HG02938 (cell line): ENCODE data around the gene PRKCH.
"Not testable (repeated sequence)": the region's sequence is repeated elsewhere in the genome, so short reads cannot be mapped to it uniquely, and the experiment has no call there.

Source experiments
- ATAC-seq: cut with Tn5 transposase; IDR thresholded peaks from one replicate; pipeline ENCODE4 v1.9.1; 2021; ENCODE audit warnings: mild to moderate bottlenecking, moderate library complexity; ENCODE audit not compliant: unreplicated experiment

PRKCH gene

GRCh38 chr14:61387076-61387475 lies 65.7 kb downstream of the PRKCH start:
- no peak for ATAC-seq

- peak; percentile 69 for ATAC-seq
Observed at GRCh38 chr14:61388173-61388975, 67.0 kb downstream of the PRKCH start.

GRCh38 chr14:61388976-61389576 lies 67.7 kb downstream of the PRKCH start:
- ATAC-seq: no peak

DNA sequence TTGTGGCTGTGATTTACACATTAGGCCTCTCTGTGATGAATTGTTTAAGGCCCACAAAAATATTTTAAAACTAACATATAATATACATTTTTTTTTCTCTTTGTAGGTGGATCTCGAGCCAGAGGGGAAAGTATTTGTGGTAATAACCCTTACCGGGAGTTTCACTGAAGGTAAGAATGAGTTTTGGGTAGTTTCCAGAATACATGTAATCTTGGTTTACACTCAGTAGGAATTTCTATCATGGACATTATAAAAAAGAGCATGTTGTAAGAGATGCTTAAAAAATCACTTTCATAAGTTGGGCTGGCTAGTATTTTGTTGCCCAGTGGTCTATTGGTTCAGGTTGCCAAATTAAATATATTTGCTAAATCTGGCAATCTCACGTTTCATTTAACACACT lies 69.7 kb downstream of the PRKCH start:
- ATAC-seq: no peak

DNA sequence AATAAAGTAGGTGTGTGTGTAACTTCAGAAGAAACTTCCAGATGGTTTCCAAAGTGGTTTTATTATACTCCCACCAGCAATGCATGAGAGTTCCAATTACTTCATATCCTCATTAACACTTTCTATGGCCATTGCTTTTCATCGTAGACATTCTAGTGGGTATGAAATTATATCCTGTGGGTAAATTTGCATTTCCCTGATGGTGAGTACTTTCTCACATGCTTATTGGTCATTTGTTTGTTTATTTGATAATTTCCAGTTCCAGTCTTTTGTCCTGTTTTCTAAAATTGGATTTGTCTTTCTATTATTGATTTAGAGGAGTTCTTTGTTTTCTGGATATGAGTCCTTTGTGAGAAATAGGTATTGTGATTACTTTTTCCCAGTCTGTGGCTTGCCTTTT lies 70.9 kb downstream of the PRKCH start:
- no peak for ATAC-seq

DNA sequence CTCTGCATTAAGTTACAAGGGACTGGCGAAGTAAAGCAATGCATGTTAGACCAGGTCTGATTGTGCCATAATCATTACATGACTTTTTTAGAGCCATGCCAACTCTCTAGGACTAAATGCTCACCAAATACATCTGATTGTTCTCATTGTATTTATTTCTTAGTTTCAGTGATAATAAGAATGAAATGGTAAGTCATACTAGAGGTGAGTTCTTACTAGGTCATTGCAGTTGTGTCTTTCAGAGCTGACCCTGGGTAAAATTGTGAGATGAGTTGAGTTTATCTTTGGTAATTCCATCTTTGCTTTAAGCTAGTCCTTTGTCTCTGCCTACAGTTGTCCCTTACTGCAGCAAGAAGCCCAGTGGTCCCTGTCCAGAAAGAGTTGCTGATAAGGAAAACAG lies 73.2 kb downstream of the PRKCH start:
- no peak for ATAC-seq

DNA sequence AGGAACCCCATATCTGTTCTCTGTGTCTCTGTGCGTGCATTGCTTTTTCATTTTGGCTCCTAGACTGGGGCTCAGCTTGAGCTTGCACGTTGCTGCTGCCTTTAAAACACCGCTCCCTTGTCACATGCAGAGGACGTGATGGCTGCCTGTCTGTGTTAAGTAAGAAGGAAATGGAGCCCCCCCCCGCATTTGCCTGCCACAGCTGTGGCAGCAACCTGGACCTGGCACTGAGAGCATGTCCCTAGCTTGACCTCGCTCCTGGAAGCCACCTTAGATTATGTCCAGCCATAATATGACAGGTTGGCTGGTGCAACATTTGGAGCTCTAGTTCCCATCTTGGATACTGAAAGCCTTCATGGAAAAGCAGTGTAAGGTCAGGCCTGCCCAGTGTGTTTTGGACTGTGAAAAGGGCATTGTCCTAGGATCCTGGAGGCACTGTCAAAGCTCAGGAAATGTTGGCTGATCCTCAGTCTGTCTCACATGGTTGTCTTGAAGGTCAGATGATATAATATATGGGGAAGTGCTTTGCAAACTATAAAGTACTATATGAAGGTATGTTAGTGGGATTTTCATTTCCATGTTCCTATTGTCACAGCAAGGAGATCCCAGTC lies 73.8 kb downstream of the PRKCH start:
- ATAC-seq: no peak

DNA sequence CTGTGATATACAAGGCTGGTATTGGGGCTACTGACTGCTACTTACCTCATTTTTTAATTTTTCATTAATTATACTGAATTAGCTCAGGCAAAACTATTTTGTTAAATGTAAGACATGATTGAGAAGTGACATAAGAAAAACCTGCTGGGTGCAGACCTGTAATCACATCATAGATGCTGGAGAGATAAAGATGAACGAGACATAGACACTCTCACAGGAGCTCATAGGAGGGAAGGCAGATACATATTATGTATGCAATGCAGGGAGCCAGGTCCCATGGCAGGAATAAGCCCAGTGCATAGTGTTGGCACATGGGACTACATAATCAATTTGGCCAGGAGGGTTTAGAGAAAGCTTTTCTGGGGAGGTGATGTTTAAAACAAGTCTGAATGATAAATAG lies 74.9 kb downstream of the PRKCH start:
- ATAC-seq: no peak

DNA sequence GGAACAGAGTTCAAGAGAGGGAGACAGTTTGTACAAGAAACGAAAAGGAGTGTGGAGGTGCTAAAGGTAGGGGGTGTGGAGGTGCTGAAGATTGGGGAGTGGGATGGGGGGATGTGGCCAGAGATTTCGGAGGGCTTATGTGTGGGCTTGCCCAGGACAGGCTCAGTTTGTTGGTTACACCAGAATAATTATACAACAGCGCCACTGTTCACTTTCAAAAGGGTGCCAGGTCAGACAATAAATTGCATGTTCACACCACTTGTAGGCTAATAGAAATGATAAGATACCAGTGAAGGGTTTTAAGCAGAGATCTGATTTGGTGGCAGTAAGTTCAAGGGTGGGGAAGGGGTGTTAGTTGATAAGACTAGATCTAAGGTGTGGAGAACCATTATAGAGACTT lies 75.3 kb downstream of the PRKCH start:
- no peak for ATAC-seq

DNA sequence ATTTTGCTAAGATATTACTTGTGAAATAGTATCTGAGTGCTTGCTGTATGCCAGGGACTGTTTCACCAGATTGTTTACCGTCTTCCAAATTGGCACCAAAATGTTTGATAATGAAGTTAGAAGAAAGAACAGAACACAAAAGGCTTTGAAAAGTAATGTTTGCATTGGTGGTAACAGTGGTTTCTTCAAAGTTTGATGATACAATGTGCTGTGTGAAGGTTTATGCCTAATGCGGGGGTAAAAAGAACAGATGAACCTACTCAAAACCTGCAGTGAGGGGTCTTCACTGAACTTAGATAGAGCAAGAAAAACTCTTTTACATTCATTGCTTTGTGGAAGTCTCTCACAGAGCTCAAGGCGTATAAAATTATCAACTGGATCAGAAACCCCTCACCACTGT lies 76.2 kb downstream of the PRKCH start:
- ATAC-seq: no peak

DNA sequence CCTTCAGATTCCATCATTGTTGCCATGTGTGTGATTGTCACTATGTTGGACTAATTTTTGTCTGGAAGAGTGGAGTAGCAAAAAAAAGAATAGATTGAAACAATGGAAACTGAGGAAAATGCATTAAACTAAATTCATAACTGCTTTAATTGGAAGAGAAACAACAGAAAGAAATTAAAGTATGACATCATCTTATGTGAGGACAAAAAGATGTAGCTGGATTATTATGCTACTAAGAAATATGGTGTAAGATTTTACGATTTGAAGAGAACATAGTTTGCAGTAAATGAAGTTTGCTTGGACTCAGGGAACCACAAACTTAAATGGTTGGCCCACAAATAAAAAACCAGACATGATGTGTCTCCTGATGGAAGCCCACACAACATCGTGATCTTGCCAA lies 76.8 kb downstream of the PRKCH start:
- no peak for ATAC-seq

DNA sequence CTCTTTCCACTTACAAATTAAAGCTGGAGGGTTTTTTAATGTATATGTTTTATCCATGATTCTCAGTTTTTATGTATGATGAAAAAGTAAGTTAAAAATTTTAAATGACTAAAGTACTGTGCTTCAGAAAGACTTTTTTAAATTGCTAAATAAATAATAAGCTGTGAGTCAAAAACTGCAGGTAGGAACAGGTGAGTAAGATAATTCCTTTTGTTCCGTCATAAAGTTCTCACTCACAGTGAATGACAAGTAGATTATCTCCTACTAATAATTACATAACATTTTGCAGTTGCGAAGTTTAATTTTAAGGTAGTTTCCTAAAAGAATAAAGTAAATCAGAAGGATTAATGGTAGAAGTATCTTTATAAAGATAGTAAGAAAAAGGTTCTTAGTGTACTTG lies 78.0 kb downstream of the PRKCH start:
- no peak for ATAC-seq

DNA sequence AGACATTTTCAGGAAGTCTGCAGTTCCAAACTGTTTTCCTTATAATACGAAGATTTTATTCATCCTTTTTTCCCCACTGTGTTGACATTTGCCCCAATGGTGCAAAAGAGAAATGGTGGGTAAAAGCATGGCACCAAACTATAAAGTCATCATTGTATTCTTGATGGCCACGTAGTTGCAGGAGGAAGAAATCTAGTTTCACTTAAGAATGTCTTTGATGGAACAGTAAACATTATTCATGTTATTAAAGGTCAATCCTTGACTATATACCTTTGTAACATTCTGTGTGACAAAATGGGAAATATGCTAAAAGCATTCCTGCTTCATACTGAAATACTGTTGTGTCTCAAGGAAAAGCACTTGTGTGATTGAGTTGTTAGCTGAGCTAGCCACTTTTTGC lies 80.1 kb downstream of the PRKCH start:
- ATAC-seq: no peak

- no peak for ATAC-seq
Observed at GRCh38 chr14:61403411-61403810, 82.0 kb downstream of the PRKCH start.

GRCh38 chr14:61404637-61405036 lies 83.3 kb downstream of the PRKCH start:
- no peak for ATAC-seq

GRCh38 chr14:61406198-61406597 lies 84.8 kb downstream of the PRKCH start:
- no peak for ATAC-seq

DNA sequence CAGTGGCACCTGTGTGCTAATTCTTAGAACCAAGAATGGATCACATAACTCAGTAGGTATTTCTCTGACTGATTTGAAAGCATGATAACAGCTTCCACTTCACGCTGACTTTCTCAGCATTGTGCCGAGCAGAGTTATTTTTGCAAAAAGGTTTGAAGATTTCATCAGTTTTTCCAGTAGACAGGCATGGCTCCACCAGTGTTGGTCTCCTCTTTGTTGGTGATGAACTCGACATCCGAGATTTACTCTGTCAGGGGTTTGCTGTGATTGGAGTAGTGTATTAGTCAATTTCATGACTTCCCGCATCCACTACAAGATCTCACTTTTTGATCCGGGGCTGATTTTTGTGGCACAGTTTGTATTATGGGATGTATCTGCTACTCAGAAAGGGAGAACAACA lies 85.3 kb downstream of the PRKCH start:
- ATAC-seq: no peak

DNA sequence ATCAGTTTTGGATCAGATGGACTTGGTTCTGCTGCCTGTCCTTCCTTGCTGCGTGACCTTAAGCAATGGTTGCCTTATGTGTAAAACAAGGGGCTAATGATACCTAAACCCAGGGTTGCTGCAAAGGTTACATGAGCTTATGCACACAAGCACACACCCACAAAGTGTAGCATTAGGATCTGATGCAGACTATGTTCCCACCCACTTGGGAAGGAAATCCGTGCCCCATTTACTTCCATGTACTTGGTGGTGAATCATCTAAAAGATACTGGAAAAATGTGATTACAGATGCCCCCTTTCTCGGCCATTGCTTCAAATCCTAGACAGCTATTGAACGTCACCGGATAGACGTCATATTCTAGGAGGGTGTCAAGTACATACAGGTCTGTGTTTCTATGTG lies 87.1 kb downstream of the PRKCH start:
- ATAC-seq: no peak

- no peak for ATAC-seq
Observed at GRCh38 chr14:61409782-61410181, 88.4 kb downstream of the PRKCH start.

DNA sequence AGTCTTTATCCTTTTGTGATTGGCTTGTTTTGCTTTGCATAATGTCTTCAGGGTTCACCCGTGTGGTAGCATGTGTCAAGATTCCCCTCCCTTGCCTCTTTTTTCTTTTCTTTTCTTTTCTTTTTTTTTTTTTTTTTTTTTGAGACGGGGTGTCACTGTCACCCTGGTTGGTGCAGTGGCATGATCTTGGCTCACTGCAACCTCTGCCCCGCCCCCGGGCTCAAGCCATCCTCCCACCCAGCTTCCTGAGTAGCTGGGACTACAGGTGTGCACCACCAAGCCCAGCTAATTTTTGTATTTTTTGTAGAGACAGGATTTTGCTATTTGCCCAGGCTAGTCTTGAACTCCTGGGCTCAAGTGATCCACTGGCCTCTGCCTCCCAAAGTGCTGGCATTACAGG lies 94.6 kb downstream of the PRKCH start:
- not testable (repeated sequence) for ATAC-seq

GRCh38 chr14:61416591-61416990 lies 95.2 kb downstream of the PRKCH start:
- ATAC-seq: no peak

- no peak for ATAC-seq
Observed at GRCh38 chr14:61417141-61417540, 95.8 kb downstream of the PRKCH start.
